Measurements from ENCODE around the gene XPNPEP2. TPM values are rescaled to one million over a fixed set of nuclear protein-coding genes. Genes with fewer than 3 reads are reported as not detected.
"Not testable (repeated sequence)": the region's sequence is repeated elsewhere in the genome, so short reads cannot be mapped to it uniquely, and the experiment has no call there.

Gene XPNPEP2
- total and polyA plus RNA-seq, 8 donors = 0.07 to 1.0 (median 0.20) TPM

DNA sequence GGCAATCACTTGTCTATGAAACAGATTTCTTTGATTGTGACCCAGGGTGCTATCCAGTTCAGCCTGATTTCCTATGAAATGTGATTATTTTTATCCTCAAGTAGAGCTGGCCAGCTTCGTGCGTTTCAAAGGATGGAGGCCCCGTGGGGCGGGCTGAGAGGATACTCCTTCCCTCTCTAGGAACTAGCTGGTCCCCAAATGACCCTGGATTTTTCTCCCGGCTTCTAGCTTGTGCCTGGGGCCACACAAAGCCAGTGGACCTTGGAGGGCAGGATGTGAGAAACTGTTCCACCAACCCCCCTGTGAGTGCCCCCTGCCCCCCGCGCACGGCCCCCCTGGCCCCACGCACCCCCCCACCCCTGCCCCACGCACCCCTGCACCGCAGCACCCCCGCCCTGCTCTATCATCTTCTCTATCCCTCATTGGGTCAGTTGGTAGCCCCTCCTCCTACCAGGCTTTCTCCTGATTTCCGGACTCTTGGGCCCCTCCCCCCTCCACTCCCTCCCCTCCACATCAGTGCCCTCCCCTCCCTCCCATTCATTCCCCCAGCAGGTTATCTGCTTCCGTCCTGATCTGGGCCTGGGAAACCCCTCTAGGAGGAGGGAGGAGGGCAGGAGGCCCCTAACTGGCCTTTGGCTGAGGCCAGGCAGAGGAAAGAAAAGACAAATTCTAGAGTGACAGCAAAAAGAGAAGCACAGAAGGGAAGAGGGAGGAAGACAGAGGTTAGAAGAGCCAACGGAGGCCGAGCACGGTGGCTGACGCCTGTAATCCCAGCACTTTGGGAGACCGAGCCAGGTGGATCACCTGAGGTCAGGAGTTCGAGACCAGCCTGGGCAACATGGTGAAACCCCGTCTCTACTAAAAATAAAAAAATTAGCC, 3.3 kb downstream of the XPNPEP2 start:
- 54 to 59% methylated on average over 13 to 20 of the region's 21 CpGs for WGBS, 2 donors
- FAIRE-seq (no peak), DNase-seq (no peak), ATAC-seq (no peak)
- no peaks in the 10 kb centered on the region for H3K9me3 ChIP-seq
- no peak overlapping the region for H3K4me3 ChIP-seq
- no peaks in the 10 kb centered on the region for H3K36me3 ChIP-seq
- intact Hi-C loops (cut with DNase I) = no loop called here
- H3K27ac ChIP-seq = no peak overlapping the region
- no peaks in the 10 kb centered on the region for H3K27me3 ChIP-seq
- TF ChIP-seq, protein P1, sequence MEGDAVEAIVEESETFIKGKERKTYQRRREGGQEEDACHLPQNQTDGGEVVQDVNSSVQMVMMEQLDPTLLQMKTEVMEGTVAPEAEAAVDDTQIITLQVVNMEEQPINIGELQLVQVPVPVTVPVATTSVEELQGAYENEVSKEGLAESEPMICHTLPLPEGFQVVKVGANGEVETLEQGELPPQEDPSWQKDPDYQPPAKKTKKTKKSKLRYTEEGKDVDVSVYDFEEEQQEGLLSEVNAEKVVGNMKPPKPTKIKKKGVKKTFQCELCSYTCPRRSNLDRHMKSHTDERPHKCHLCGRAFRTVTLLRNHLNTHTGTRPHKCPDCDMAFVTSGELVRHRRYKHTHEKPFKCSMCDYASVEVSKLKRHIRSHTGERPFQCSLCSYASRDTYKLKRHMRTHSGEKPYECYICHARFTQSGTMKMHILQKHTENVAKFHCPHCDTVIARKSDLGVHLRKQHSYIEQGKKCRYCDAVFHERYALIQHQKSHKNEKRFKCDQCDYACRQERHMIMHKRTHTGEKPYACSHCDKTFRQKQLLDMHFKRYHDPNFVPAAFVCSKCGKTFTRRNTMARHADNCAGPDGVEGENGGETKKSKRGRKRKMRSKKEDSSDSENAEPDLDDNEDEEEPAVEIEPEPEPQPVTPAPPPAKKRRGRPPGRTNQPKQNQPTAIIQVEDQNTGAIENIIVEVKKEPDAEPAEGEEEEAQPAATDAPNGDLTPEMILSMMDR (IDR thresholded peaks at IDR 0.05) = no peak
- H3K4me1 ChIP-seq = no peaks in the 10 kb centered on the region

DNA sequence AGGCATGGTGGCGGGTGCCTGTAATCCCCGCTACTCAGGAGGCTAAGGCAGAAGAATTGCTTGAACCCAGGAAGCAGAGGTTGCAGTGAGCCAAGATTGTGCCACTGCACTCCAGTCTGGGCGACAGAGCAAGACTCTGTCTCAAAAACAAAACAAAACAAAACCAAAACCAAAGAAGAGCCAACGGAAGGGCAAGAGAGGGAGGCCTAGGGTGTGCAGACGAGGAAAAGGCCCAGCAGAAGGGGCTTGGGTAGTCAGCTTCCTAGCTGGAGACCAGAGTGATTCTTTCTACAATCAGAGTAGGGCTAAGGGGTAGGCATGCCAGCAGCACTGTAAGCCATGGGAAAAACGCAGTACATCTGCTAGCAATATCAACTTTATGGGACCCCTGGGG, 4.0 kb downstream of the XPNPEP2 start:
- not testable (repeated sequence) for FAIRE-seq

DNA sequence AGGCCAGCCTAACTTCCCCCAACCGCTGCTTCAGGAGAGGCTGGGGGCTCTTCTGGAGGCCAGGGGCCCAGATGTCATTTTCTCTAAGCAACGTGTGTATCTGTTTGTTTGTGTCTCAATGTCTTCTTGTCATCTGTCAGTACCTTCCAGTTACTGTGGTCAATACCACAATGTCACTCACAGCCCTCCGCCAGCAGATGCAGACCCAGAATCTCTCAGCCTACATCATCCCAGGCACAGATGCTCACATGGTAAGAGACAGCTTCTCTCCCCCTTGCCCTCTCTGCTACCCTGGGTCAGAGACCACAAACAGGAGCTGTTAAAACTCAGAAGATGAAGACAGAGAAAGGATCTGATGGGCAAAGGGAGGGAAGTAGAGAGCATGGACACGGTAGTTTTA, 5.0 kb downstream of the XPNPEP2 start:
- no peak overlapping the region for H3K4me3 ChIP-seq
- TF ChIP-seq, protein P1 (IDR thresholded peaks at IDR 0.05) = no peak
- 69 to 70% methylated on average over 4 of the region's 4 CpGs for WGBS, 2 donors
- DNase-seq (no peak), ATAC-seq (no peak), FAIRE-seq (no peak)
- H3K27me3 ChIP-seq = no peaks in the 10 kb centered on the region
- no peak overlapping the region for H3K27ac ChIP-seq
- no peaks in the 10 kb centered on the region for H3K9me3 ChIP-seq
- no peaks in the 10 kb centered on the region for H3K36me3 ChIP-seq
- no peaks in the 10 kb centered on the region for H3K4me1 ChIP-seq
- intact Hi-C loops (cut with DNase I) = no loop called here

More for the DNA sequence above, 4.0 kb downstream of the XPNPEP2 start:
- H3K36me3 ChIP-seq; H3K4me3 ChIP-seq; ATAC-seq; H3K27me3 ChIP-seq; H3K4me1 ChIP-seq; intact Hi-C loops (cut with DNase I); H3K9me3 ChIP-seq; H3K27ac ChIP-seq; DNase-seq: not testable (repeated sequence)
- WGBS, 2 donors = 65 to 76% methylated on average over 6 of the region's 6 CpGs

DNA sequence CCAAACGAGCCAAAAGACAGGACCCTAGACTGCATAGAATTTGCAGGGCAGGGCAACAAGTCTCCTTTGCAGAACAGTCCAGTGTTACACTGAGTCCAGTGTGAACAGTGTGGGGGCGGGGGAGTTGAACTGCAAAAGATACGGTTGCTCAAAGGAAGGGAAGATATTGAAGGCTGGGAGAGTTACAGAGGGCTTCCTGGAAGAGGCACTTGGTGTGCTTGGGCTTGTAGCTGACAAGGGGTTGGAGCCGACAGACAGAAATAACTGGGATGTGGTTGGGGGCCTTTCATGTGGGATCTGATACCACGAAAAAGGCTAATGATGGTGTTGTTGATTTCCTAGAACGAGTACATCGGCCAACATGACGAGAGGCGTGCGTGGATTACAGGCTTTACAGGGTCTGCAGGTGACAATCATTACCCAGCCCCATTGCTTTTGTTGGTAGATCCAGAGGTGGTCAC, 6.1 kb downstream of the XPNPEP2 start:
- WGBS, 2 donors = 65 to 75% methylated on average over 10 of the region's 10 CpGs
- no peak overlapping the region for H3K27ac ChIP-seq
- no peaks in the 10 kb centered on the region for H3K27me3 ChIP-seq
- intact Hi-C loops (cut with DNase I) = no loop called here
- FAIRE-seq = no peak
- H3K36me3 ChIP-seq = no peaks in the 10 kb centered on the region
- no peak overlapping the region for H3K4me3 ChIP-seq
- H3K9me3 ChIP-seq = no peaks in the 10 kb centered on the region
- H3K4me1 ChIP-seq = no peaks in the 10 kb centered on the region
- no peak for ATAC-seq
- TF ChIP-seq, protein P1 (IDR thresholded peaks at IDR 0.05) = no peak
- no peak for DNase-seq

DNA sequence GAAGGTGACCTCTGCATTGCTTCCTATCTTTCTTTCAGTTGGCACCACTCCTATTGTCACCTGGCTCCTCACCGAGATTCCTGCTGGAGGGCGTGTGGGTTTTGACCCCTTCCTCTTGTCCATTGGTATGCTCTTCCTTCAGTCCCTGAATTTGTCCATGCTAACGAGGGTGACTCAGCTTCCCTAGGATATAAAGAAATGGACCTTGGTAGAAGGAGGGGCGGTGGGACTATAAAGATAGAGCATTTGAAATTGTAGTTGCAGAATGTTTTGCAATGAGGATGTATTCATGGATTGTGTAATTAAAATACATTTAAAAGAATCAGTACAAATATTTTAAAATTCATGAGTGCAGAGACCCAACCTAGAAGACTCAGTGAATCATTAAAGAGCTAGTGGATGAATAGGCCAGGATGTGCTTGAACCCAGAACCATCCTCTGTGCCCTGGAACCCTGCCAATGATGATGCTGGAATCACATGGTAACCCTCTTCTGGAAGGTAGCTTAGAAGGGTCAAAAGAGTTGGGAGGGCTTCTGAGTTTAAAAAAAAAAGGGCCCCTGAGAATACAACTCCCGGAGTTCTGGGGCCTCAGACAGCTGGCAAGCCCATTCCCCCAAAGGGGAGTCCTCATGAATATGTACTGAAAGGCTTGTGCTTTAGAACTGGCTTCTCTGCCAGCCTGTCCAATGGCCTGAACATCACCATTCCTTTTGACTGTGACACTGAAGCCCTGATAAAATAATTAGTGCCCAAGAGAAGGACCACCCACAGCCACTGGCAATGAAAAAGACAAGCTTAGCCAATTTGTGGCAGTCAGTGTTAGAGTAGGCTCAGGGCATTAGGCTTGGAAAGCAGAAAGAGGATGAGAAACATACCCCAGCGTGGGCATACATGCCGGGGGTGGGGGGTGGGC, 8.0 kb downstream of the XPNPEP2 start:
- H3K4me3 ChIP-seq = no peak overlapping the region
- no peaks in the 10 kb centered on the region for H3K4me1 ChIP-seq
- H3K36me3 ChIP-seq = no peaks in the 10 kb centered on the region
- FAIRE-seq (no peak), ATAC-seq (no peak), DNase-seq (no peak)
- TF ChIP-seq, protein P1 (IDR thresholded peaks at IDR 0.05) = no peak
- no peaks in the 10 kb centered on the region for H3K9me3 ChIP-seq
- 66 to 82% methylated on average over 7 of the region's 7 CpGs for WGBS, 2 donors
- H3K27me3 ChIP-seq = no peaks in the 10 kb centered on the region
- H3K27ac ChIP-seq = no peak overlapping the region
- intact Hi-C loops (cut with DNase I) = no loop called here

All from pancreas (tissue), 10 donors.